ENCODE data around the gene BACH2. TPM values are rescaled to one million over a fixed set of nuclear protein-coding genes. Genes with fewer than 3 reads are reported as not detected.

The BACH2 gene
- total and polyA plus RNA-seq, 8 donors = 0.19 to 10.8 (median 1.4) TPM; not detected in 1

DNA sequence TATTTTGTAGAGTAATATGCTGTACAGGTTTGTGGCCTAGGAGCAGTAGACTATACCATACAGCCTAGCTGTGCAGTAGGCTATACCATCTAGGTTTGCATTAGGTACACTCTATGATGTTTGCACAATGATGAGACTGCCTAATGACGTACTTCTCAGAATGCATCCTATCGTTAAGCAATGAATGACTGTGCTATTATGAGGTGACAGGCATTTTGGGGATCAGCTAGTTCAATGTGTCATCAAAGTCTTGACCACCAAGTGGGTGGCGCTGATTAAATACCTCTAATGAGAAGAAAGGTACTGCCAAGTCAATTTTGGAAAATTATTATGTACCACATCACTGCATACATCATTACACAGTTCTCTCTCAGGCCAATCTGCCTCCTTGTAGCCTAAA, 190.2 kb downstream of the BACH2 start:
- Histone ChIP-seq H3K4me1 (peaks cover 0 to 5% (median 0%) of the 10 kb centered on the region in 4 donors), H3K27ac (no peak overlapping the region), H3K36me3 (no peaks in the 10 kb centered on the region), H3K4me3 (no peak overlapping the region), H3K27me3 (no peaks in the 10 kb centered on the region), H3K9me3 (no peaks in the 10 kb centered on the region)
- TF ChIP-seq POLR2A (IDR thresholded peaks at IDR 0.05) = no peak
- TF ChIP-seq EP300 (IDR thresholded peaks at IDR 0.05) = no peak
- no peak for TF ChIP-seq POLR2AphosphoS5 (IDR thresholded peaks at IDR 0.05)
- TF ChIP-seq, protein P1, sequence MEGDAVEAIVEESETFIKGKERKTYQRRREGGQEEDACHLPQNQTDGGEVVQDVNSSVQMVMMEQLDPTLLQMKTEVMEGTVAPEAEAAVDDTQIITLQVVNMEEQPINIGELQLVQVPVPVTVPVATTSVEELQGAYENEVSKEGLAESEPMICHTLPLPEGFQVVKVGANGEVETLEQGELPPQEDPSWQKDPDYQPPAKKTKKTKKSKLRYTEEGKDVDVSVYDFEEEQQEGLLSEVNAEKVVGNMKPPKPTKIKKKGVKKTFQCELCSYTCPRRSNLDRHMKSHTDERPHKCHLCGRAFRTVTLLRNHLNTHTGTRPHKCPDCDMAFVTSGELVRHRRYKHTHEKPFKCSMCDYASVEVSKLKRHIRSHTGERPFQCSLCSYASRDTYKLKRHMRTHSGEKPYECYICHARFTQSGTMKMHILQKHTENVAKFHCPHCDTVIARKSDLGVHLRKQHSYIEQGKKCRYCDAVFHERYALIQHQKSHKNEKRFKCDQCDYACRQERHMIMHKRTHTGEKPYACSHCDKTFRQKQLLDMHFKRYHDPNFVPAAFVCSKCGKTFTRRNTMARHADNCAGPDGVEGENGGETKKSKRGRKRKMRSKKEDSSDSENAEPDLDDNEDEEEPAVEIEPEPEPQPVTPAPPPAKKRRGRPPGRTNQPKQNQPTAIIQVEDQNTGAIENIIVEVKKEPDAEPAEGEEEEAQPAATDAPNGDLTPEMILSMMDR (IDR thresholded peaks at IDR 0.05) = no peak
- WGBS, 5 donors = 68 to 86% (median 83%) methylated on average over 3 of the region's 3 CpGs
- intact Hi-C loops (cut with DNase I; ENCODE audit: low total_unique reads) = no loop called here
- DNase-seq = no peak

DNA sequence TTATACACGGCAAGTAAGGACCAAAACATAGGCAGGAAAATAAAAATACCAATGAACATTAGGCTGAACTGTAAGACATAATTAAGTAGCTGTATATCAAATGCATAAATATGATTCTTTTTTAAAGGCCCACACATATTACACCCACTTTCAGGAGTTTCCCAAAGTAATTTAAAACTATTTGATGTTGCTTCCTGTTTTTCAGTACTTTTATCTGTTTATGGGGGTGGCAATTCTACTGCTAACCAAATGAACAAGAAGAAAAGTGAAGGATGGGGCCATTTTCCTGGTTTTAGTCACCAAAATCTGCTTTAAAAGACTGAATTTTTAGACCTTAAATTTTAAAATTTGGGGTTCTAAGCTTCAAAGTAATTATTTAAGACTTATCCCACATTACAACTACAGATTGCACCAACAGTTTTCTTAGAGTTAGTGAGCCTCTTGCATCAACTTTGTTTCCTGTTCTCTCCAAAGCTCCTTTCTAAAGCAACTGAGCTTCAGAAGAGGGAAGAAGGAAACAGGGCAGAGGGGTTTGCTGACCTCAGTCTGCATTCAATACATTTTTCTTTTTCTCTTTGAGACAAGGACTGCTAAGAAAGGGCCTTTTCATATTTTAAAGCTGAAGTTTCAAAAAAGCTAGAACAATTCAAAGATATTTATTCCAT, 191.0 kb downstream of the BACH2 start:
- 74 to 84% (median 75%) methylated on average over 1 of the region's 1 CpG for WGBS, 5 donors
- no peaks in the 10 kb centered on the region for H3K36me3 ChIP-seq
- no peak for DNase-seq
- no peak overlapping the region for H3K27ac ChIP-seq
- no peak overlapping the region for H3K4me3 ChIP-seq
- TF ChIP-seq EP300 (IDR thresholded peaks at IDR 0.05) (no peak), POLR2A (IDR thresholded peaks at IDR 0.05) (no peak), POLR2AphosphoS5 (IDR thresholded peaks at IDR 0.05) (no peak)
- TF ChIP-seq, protein P1 (IDR thresholded peaks at IDR 0.05) = no peak
- intact Hi-C loops (cut with DNase I; ENCODE audit: low total_unique reads) = no loop called here
- H3K4me1 ChIP-seq = peaks cover 0 to 5% (median 0%) of the 10 kb centered on the region in 4 donors
- H3K9me3 ChIP-seq = no peaks in the 10 kb centered on the region
- H3K27me3 ChIP-seq = no peaks in the 10 kb centered on the region

DNA sequence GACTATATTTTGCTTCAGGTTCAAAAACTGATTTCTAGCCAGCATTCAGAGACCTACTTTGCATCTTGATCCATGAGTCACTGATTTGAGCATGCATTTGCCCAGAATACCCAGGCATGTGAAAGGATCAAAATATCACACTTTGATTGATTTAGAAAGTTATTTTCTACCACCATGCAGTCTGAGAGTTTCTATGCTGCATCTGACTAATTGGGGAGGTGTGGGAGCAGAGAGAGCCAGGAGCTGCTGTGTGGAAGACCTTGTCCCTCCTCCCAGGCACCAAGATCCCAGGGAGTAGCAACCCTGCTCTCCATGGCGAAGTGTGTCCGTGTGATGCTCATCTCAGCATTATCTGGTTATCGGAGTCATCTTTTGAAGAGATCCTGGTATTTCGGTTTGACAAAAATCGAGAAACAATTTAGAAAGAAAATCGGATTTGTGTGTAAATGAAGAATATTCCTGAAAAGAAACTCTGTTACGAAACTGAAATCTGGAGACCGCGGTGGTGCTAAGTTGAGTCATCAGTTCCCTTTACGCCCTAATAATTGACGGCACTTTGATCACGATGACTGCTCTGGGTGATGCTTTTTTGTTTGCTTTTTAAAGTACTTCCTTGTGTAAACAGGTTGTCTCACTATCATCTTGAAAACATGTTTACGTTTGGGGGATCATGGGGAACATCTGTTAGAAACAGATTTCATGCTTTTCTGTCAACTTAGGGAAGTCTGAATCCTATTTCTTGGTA, 193.4 kb downstream of the BACH2 start:
- WGBS, 5 donors = 67 to 71% (median 69%) methylated on average over 13 of the region's 13 CpGs
- TF ChIP-seq POLR2A (IDR thresholded peaks at IDR 0.05) (no peak), EP300 (IDR thresholded peaks at IDR 0.05) (no peak), POLR2AphosphoS5 (IDR thresholded peaks at IDR 0.05) (no peak)
- TF ChIP-seq, protein P1 (IDR thresholded peaks at IDR 0.05) = no peak
- no peaks in the 10 kb centered on the region for H3K9me3 ChIP-seq
- no peaks in the 10 kb centered on the region for H3K27me3 ChIP-seq
- no peaks in the 10 kb centered on the region for H3K36me3 ChIP-seq
- H3K27ac ChIP-seq = no peak overlapping the region
- DNase-seq = no peak
- intact Hi-C loops (cut with DNase I; ENCODE audit: low total_unique reads) = no loop called here
- H3K4me1 ChIP-seq = peaks cover 0 to 11% (median 0%) of the 10 kb centered on the region in 4 donors
- no peak overlapping the region for H3K4me3 ChIP-seq

GRCh38 chr6:90101403-90101802, 195.2 kb downstream of the BACH2 start:
- Histone ChIP-seq H3K4me3 (no peak overlapping the region), H3K27me3 (no peaks in the 10 kb centered on the region), H3K36me3 (no peaks in the 10 kb centered on the region), H3K4me1 (peaks cover 0 to 22% (median 3%) of the 10 kb centered on the region in 4 donors), H3K9me3 (no peaks in the 10 kb centered on the region), H3K27ac (no peak overlapping the region)
- intact Hi-C loops (cut with DNase I; ENCODE audit: low total_unique reads) = no loop called here
- DNase-seq = no peak
- 84 to 95% (median 90%) methylated on average over 1 of the region's 1 CpG for WGBS, 5 donors
- TF ChIP-seq POLR2A (IDR thresholded peaks at IDR 0.05) (no peak), EP300 (IDR thresholded peaks at IDR 0.05) (no peak), POLR2AphosphoS5 (IDR thresholded peaks at IDR 0.05) (no peak)
- TF ChIP-seq, protein P1 (IDR thresholded peaks at IDR 0.05) = no peak

All from stomach (tissue), 9 donors.